ENCODE measurements around the gene TMEM253.

DNA sequence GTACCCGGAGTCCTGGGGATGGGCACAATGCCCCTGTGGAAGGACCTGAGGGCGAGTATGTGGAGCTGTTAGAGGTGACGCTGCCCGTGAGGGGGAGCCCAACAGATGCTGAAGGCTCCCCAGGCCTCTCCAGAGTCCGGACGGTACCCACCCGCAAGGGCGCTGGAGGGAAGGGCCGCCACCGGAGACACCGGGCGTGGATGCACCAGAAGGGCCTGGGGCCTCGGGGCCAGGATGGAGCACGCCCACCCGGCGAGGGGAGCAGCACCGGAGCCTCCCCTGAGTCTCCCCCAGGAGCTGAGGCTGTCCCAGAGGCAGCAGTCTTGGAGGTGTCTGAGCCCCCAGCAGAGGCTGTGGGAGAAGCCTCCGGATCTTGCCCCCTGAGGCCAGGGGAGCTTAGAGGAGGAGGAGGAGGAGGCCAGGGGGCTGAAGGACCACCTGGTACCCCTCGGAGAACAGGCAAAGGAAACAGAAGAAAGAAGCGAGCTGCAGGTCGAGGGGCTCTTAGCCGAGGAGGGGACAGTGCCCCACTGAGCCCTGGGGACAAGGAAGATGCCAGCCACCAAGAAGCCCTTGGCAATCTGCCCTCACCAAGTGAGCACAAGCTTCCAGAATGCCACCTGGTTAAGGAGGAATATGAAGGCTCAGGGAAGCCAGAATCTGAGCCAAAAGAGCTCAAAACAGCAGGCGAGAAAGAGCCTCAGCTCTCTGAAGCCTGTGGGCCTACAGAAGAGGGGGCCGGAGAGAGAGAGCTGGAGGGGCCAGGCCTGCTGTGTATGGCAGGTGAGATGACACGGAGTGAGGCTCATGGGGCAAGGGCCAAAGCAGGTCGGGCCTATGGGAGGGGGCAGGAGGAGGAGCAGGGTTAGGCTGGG lies 26.2 kb upstream of the TMEM253 start:
- no peak for TF ChIP-seq POLR2A (IDR thresholded peaks at IDR 0.05)
- TF ChIP-seq, protein P1, sequence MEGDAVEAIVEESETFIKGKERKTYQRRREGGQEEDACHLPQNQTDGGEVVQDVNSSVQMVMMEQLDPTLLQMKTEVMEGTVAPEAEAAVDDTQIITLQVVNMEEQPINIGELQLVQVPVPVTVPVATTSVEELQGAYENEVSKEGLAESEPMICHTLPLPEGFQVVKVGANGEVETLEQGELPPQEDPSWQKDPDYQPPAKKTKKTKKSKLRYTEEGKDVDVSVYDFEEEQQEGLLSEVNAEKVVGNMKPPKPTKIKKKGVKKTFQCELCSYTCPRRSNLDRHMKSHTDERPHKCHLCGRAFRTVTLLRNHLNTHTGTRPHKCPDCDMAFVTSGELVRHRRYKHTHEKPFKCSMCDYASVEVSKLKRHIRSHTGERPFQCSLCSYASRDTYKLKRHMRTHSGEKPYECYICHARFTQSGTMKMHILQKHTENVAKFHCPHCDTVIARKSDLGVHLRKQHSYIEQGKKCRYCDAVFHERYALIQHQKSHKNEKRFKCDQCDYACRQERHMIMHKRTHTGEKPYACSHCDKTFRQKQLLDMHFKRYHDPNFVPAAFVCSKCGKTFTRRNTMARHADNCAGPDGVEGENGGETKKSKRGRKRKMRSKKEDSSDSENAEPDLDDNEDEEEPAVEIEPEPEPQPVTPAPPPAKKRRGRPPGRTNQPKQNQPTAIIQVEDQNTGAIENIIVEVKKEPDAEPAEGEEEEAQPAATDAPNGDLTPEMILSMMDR (IDR thresholded peaks at IDR 0.05): no peak
